Panc1 (cell line): ENCODE data around the gene CYGB. TPM values are rescaled to one million over a fixed set of nuclear protein-coding genes. Genes with fewer than 3 reads are reported as not detected.

Source experiments
- ATAC-seq: fragments of 200-7000 bp; cut with Tn5 transposase; 2 replicates; pipeline ENCODE4 v1.9.1; 2020; ENCODE audit warnings: mild to moderate bottlenecking, moderate library complexity
- BruUV-seq: library from RNA; stranded (reverse); fragments of 400-500 nt; replicated peaks from 2 replicates; lab custom pipeline; 2021; lab: Mats Ljungman, UMichigan
- CTCF ChIA-PET: fragments of 300-600 bp; sonication (Branson Sonifier 250); formaldehyde crosslinking; loops from one replicate; lab custom pipeline; 2022; ENCODE audit warnings: antibody characterized with exemption; lab: Charles Lee
- POLR2A ChIA-PET: fragments of 300-600 bp; sonication (Branson Sonifier 250); formaldehyde crosslinking; loops from one replicate; lab custom pipeline; 2022; ENCODE audit warnings: antibody characterized with exemption; lab: Charles Lee
- DNase-seq: peaks from one replicate; pipeline ENCODE4 v3.0.0-alpha.2; 2010; ENCODE audit warnings: low read depth, low spot score
- H3K27ac ChIP-seq: 2 replicates; pipeline ENCODE4 v1.5.1; 2011; ENCODE audit warnings: mild to moderate bottlenecking, low read length, inconsistent platforms
- H3K27me3 ChIP-seq: fragments of 200-500 bp; sonication (Bioruptor generic); 2 replicates; pipeline ENCODE4 v1.6.0; 2014; ENCODE audit warnings: low read length, inconsistent platforms; ENCODE audit not compliant: control insufficient read depth, insufficient read depth
- H3K36me3 ChIP-seq: fragments of 200-500 bp; sonication (Bioruptor generic); 2 replicates; pipeline ENCODE4 v1.5.1; 2014; ENCODE audit warnings: inconsistent platforms, mild to moderate bottlenecking, low read length, moderate library complexity; ENCODE audit not compliant: control insufficient read depth, insufficient read depth
- H3K4me1 ChIP-seq: 2 replicates; pipeline ENCODE4 v1.5.1; 2011; ENCODE audit warnings: inconsistent platforms, mild to moderate bottlenecking, low read length, moderate library complexity; ENCODE audit not compliant: control insufficient read depth, insufficient read depth
- H3K4me3 ChIP-seq, 2 experiments: 2 replicates each; pipeline ENCODE4 v1.5.1; 2011 to 2012; ENCODE audit warnings: low read depth in 2 of 2, low read length in 2 of 2, mild to moderate bottlenecking in 2 of 2, inconsistent platforms in 1 of 2, moderate library complexity in 1 of 2
- H3K9me3 ChIP-seq: fragments of 200-500 bp; sonication (Bioruptor generic); 2 replicates; pipeline ENCODE4 v1.5.1; 2014; ENCODE audit warnings: low read depth, mild to moderate bottlenecking, inconsistent platforms, low read length, moderate library complexity; ENCODE audit not compliant: control insufficient read depth, insufficient read depth
- CTCF ChIP-seq: fragments of 450-650 bp; IDR thresholded peaks from 2 replicates; pipeline ENCODE4 v1.5.1; 2017; ENCODE audit warnings: mild to moderate bottlenecking
- POLR2AphosphoS5 ChIP-seq: IDR thresholded peaks from 2 replicates; pipeline ENCODE4 v1.6.1; 2012; ENCODE audit warnings: mild to moderate bottlenecking, low read depth, low read length, moderate library complexity
- REST ChIP-seq, 2 experiments: IDR thresholded peaks; 2 replicates each; pipeline ENCODE4 v1.6.1; 2011 to 2012; ENCODE audit warnings: low read depth in 2 of 2, control low read depth in 1 of 2, low read length in 1 of 2, mild to moderate bottlenecking in 1 of 2, moderate library complexity in 1 of 2; ENCODE audit not compliant: insufficient read depth in 1 of 2
- in situ Hi-C: cut with HindIII; loops from 2 replicates; pipeline ENCODE4 v1.10.0; 2016; ENCODE audit warnings: low sequenced_read_pairs, low pct_unique_long_range_greater_than_20kb
- intact Hi-C: fragments of 100-400 bp; cut with micrococcal nuclease; formaldehyde crosslinking; loops from one replicate; pipeline ENCODE4 v1.10.0; 2022; ENCODE audit not compliant: unreplicated experiment
- total RNA-seq: library from RNA; stranded (reverse); gene quantifications from one replicate; pipeline ENCODE4 v1.2.1, GENCODE V29; 2021; ENCODE audit not compliant: unreplicated experiment

CYGB gene
- total RNA-seq, 1 experiment from 2014 or later, result 6.0 TPM

DNA sequence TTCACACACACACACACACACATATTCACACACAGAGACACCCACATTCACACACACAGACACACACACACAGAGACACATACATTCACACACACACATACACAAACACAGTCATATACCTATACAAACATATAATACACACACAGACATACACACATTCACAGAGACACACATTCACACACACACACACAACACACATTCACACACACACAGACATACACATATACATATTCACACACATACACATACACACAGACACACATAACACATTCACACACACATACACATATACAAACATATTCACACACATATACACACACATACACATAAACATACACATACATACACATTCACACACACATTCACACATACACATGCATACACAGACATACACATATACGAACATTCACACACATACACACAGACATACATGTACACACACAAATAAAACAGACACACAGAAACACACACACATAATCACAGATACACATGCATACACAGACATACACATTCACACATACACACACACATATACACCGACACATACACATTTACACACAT lies 10.2 kb upstream of the CYGB start:
- intact Hi-C loops (loop anchor here (1.0 kb wide), 1 partner anchor 24 kb away; no protein-coding TSS in a partner anchor), in situ Hi-C loops (no loop called here)
- Histone ChIP-seq H3K27me3 (no peaks in the 10 kb centered on the region), H3K4me1 (peaks cover 32% of the 10 kb centered on the region), H3K27ac (no peak overlapping the region), H3K4me3 (no peak overlapping the region), H3K9me3 (no peaks in the 10 kb centered on the region), H3K36me3 (no peaks in the 10 kb centered on the region)
- TF ChIP-seq POLR2AphosphoS5, result no peak
- peak; percentile 57 for TF ChIP-seq CTCF
- ChIA-PET CTCF (interaction anchor here (2.2 kb wide), 1 partner anchor 24 kb away, joined by 11 read pairs; no protein-coding TSS in a partner anchor), POLR2A (no interaction called here)
- ATAC-seq (no peak), DNase-seq (no peak)
- no TSS peak for BruUV-seq

DNA sequence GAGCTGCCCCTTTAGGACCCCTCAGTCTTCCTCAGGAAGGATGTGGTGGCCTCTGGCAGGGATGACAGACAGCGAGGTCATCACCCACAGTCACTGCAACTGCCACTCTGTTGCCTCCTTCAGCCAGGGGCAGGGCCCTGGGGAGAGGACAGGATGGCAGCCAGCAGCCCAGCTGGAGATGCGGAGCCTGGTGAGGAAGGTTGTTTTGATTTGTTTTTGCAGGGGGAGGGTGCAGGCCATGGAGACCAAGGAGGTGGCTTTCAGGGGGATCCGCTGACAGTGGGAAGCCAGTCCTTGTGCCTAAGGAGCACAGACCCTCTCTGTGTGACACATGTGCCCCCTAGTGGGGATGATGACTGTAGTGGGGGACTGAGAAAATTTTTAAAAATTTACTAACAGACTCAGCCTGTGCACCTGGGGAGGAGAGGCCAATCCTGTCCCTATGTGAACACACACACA lies 9.7 kb upstream of the CYGB start:
- POLR2A ChIA-PET, result interaction anchor here (0.6 kb wide), 1 partner anchor 181 kb away, joined by 4 read pairs; no protein-coding TSS in a partner anchor
- in situ Hi-C loops, result no loop called here
- Histone ChIP-seq H3K27me3 (no peaks in the 10 kb centered on the region), H3K27ac (peak overlapping the region; percentile 36; the same call in 1 of the 2 replicates), H3K36me3 (no peaks in the 10 kb centered on the region), H3K9me3 (no peaks in the 10 kb centered on the region), H3K4me3 (no peak overlapping the region), H3K4me1 (peaks cover 32% of the 10 kb centered on the region)
- no TSS peak for BruUV-seq
- ATAC-seq (peak; percentile 86), DNase-seq (no peak)
- TF ChIP-seq CTCF (peak; percentile 92), REST (IDR thresholded peaks at IDR 0.05; ENCODE audit: insufficient read depth in 1 of 2, low read depth in 2 of 2, low read length in 1 of 2) (no peak)
- CTCF ChIA-PET, result interaction anchor here (0.6 to 2.2 kb wide), 4 partner anchors 11 to 121 kb away, joined by 5 to 11 read pairs (median 8); no protein-coding TSS in a partner anchor
- intact Hi-C loops, result loop anchor here (1.0 kb wide), 1 partner anchor 24 kb away; no protein-coding TSS in a partner anchor
